Superior temporal gyrus (tissue), 1 donor: ENCODE results near the gene TCEAL9.
"Not testable (repeated sequence)": the region's sequence is repeated elsewhere in the genome, so short reads cannot be mapped to it uniquely, and the experiment has no call there.

ENCODE experiments used
- DNase-seq: peaks from one replicate; pipeline ENCODE4 v3.0.0-alpha.2; 2016; ENCODE audit errors: extremely low spot score

The TCEAL9 gene

GRCh38 chrX:103373581-103373980 lies 17.3 kb downstream of the TCEAL9 start:
- no peak for DNase-seq

- DNase-seq: peak; percentile 41
Measured at GRCh38 chrX:103376118-103376978, 20.0 kb downstream of the TCEAL9 start, which contains the start of gene BEX3. TSS of gene BEX3 (plus strand) at chrX:103376538. CDS start at chrX:103377522, 984 bp downstream.

GRCh38 chrX:103376979-103377324 lies 20.6 kb downstream of the TCEAL9 start:
- DNase-seq: no peak

- no peak for DNase-seq
Measured at GRCh38 chrX:103378990-103379389, 22.7 kb downstream of the TCEAL9 start.

GRCh38 chrX:103382877-103383276 lies 26.6 kb downstream of the TCEAL9 start:
- DNase-seq: no peak

- DNase-seq: no peak
Measured at GRCh38 chrX:103384672-103385071, 28.4 kb downstream of the TCEAL9 start.

GRCh38 chrX:103385283-103385830 lies 29.1 kb downstream of the TCEAL9 start:
- not testable (repeated sequence) for DNase-seq

- DNase-seq: no peak
Measured at GRCh38 chrX:103386332-103386731, 30.0 kb downstream of the TCEAL9 start.

GRCh38 chrX:103393487-103393886 lies 37.2 kb downstream of the TCEAL9 start:
- DNase-seq: no peak

- DNase-seq: no peak
Measured at GRCh38 chrX:103396186-103396585, 39.9 kb downstream of the TCEAL9 start.

- DNase-seq: no peak
Measured at GRCh38 chrX:103396660-103397059, 40.4 kb downstream of the TCEAL9 start.

- no peak for DNase-seq
Measured at GRCh38 chrX:103397707-103398106, 41.4 kb downstream of the TCEAL9 start.

GRCh38 chrX:103398421-103398864 lies 42.1 kb downstream of the TCEAL9 start:
- DNase-seq: no peak

- DNase-seq: no peak
Measured at GRCh38 chrX:103399744-103400143, 43.4 kb downstream of the TCEAL9 start.

- DNase-seq: no peak
Measured at GRCh38 chrX:103400931-103401330, 44.6 kb downstream of the TCEAL9 start.

GRCh38 chrX:103404231-103405008 lies 48.1 kb downstream of the TCEAL9 start:
- peak; percentile 23 for DNase-seq

- no peak for DNase-seq
Measured at GRCh38 chrX:103405009-103405333, 48.7 kb downstream of the TCEAL9 start.

- no peak for DNase-seq
Measured at GRCh38 chrX:103406256-103406655, 50.0 kb downstream of the TCEAL9 start.

GRCh38 chrX:103407776-103408175 lies 51.5 kb downstream of the TCEAL9 start:
- no peak for DNase-seq
